ENCODE measurements around the gene GPR137.

- TF ChIP-seq EZH2 (IDR thresholded peaks at IDR 0.05; ENCODE audit: insufficient read depth, poor library complexity, severe bottlenecking) (no peak), EZH2phosphoT487 (IDR thresholded peaks at IDR 0.05; ENCODE audit: insufficient read depth, low read depth) (no peak)
Measured at GRCh38 chr11:64321533-64321932, 35.9 kb downstream of the GPR137 start.

Measured in GM23248 (cell line).